Activated CD4-positive, alpha-beta memory T cell treated with anti-CD3 and anti-CD28 coated beads for 36 hours (primary cell): ENCODE data around the gene OR2H1. TPM values are rescaled to one million over a fixed set of nuclear protein-coding genes. Genes with fewer than 3 reads are reported as not detected.
"Not testable (repeated sequence)": the region's sequence is repeated elsewhere in the genome, so short reads cannot be mapped to it uniquely, and the experiment has no call there.

Source experiments
- CTCF ChIA-PET: fragments of 350-600 bp; sonication (Branson Sonifier 250); formaldehyde crosslinking; loops from one replicate; lab custom pipeline; 2021; ENCODE audit warnings: antibody characterized with exemption, inconsistent platforms; lab: Charles Lee
- POLR2A ChIA-PET: fragments of 350-600 bp; sonication (Branson Sonifier 250); formaldehyde crosslinking; loops from one replicate; lab custom pipeline; 2021; ENCODE audit warnings: antibody characterized with exemption; lab: Charles Lee
- DNase-seq: peaks from one replicate; pipeline ENCODE4 v3.0.0-alpha.2; 2020
- H3K27ac Mint-ChIP-seq: one replicate; pipeline ENCODE4 v1.8.0; 2021; ENCODE audit warnings: mixed read lengths
- H3K27me3 Mint-ChIP-seq: one replicate; pipeline ENCODE4 v1.8.0; 2021; ENCODE audit warnings: mixed read lengths
- H3K36me3 Mint-ChIP-seq: one replicate; pipeline ENCODE4 v1.8.0; 2021; ENCODE audit warnings: mixed read lengths
- H3K4me1 Mint-ChIP-seq: one replicate; pipeline ENCODE4 v1.8.0; 2021; ENCODE audit warnings: low read depth, mixed read lengths
- H3K4me3 Mint-ChIP-seq: one replicate; pipeline ENCODE4 v1.8.0; 2021; ENCODE audit warnings: mild to moderate bottlenecking, mixed read lengths
- H3K9me3 Mint-ChIP-seq: one replicate; pipeline ENCODE4 v1.8.0; 2021; ENCODE audit warnings: mixed read lengths
- intact Hi-C: fragments of 100-400 bp; cut with micrococcal nuclease; formaldehyde crosslinking; loops from one replicate; pipeline ENCODE4 v1.15.1; 2023
- total RNA-seq, 2 experiments: library from RNA; stranded (reverse); gene quantifications; one replicate each; pipeline ENCODE4 v1.2.3, GENCODE V29; 2021

Gene OR2H1
- not detected for total RNA-seq

GRCh38 chr6:29456971-29457370 is at the start of gene OR2H1, which contains the start of gene OR11A1:
TSS of gene OR2H1 (plus strand) at chr6:29457155. CDS start at chr6:29461770, 4,615 bp downstream.
TSS of gene OR11A1 (minus strand) at chr6:29457071. CDS start at chr6:29427641, 29,430 bp downstream.
- Mint-ChIP-seq H3K9me3 (no peaks in the 10 kb centered on the region), H3K27me3 (peaks cover 15% of the 10 kb centered on the region), H3K4me3 (no peak within 1 kb of the TSS), H3K4me1 (no peaks in the 10 kb centered on the region), H3K36me3 (no peaks in the 10 kb centered on the region), H3K27ac (no peak within 1 kb of the TSS)
- ChIA-PET CTCF (no interaction called here), POLR2A (no interaction called here)
- DNase-seq, result no peak
- intact Hi-C loops, result no loop called here

DNA sequence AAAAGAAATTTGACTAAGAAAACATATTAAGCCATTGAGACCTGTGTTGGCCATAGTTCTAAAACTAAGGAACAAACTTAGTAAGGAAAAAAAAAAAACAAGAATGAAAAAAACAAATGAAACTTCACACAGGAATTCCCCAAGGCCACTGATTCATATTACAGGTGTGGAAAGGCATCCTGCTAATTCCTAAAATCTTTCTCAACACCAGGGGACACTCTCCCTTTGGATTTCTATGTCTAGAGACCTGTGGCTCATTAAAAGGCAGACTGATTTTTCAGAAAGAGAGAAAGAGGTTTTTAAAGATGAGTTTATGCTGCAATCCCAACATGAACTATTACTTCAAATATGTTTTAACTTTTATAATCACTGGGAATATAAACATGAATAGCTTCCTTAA is 42.4 kb upstream of the OR2H1 start, which contains the start of gene OR12D1:
OR12D1 (plus strand) TSS at position 341 of the 400 bp plus-strand sequence.
- no peak for DNase-seq
- POLR2A ChIA-PET, result no interaction called here
- H3K4me3 Mint-ChIP-seq, result no peak within 1 kb of the TSS
- peaks cover 37% of the 10 kb centered on the region for H3K27me3 Mint-ChIP-seq
- H3K4me1 Mint-ChIP-seq, result no peaks in the 10 kb centered on the region
- peaks cover 22% of the 10 kb centered on the region for H3K9me3 Mint-ChIP-seq
- no peaks in the 10 kb centered on the region for H3K36me3 Mint-ChIP-seq
- intact Hi-C loops, result no loop called here
- CTCF ChIA-PET, result no interaction called here
- no peak within 1 kb of the TSS for H3K27ac Mint-ChIP-seq

DNA sequence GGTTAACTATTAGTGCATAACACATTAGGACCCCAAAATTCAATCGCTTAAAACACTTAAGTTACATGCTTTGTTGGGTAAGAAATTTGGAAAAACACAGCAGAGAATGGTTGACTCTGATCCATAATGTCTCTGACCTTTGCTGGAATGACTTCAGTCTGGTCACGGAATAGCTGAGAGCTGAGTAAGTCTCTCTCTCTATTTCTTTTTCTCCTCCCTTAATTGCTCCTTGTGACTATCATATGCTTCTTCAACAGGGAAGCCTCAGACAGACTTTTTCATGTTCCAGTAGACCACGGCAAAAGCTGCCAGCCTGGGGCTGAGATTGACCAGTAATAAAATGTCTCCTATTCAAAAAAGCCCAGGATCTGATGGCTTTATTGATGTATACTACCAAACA is 37.4 kb upstream of the OR2H1 start:
- no peak for DNase-seq
- Mint-ChIP-seq H3K9me3 (peaks cover 5% of the 10 kb centered on the region), H3K36me3 (no peaks in the 10 kb centered on the region), H3K4me3 (no peak overlapping the region), H3K27ac (no peak overlapping the region), H3K4me1 (no peaks in the 10 kb centered on the region), H3K27me3 (peaks cover 25% of the 10 kb centered on the region)
- intact Hi-C loops, result no loop called here
- CTCF ChIA-PET, result no interaction called here
- POLR2A ChIA-PET, result no interaction called here

DNA sequence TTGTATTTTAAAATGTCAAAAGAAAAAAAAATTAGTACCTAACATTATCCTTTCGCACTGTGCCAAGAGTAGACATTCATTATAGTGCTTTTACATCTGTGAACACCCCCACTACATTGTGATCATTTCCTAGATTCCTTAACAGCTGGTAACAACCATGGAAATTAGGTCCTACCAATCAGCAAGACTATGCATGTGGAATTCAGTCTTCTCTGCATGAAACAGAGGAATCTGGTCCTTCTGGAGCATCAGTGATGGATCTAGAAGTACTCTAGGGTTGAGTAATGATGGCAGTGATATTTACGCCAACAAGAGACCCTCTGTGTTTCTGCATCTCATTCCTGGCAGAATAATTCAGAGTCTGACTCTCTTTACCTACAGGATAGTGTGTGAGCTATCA is 32.8 kb upstream of the OR2H1 start:
- H3K9me3 Mint-ChIP-seq, result peaks cover 5% of the 10 kb centered on the region
- H3K36me3 Mint-ChIP-seq, result no peaks in the 10 kb centered on the region
- intact Hi-C loops, result no loop called here
- ChIA-PET POLR2A (no interaction called here), CTCF (no interaction called here)
- DNase-seq, result no peak
- H3K27me3 Mint-ChIP-seq, result peaks cover 39% of the 10 kb centered on the region
- H3K4me1 Mint-ChIP-seq, result no peaks in the 10 kb centered on the region
- no peak overlapping the region for H3K27ac Mint-ChIP-seq
- H3K4me3 Mint-ChIP-seq, result no peak overlapping the region

DNA sequence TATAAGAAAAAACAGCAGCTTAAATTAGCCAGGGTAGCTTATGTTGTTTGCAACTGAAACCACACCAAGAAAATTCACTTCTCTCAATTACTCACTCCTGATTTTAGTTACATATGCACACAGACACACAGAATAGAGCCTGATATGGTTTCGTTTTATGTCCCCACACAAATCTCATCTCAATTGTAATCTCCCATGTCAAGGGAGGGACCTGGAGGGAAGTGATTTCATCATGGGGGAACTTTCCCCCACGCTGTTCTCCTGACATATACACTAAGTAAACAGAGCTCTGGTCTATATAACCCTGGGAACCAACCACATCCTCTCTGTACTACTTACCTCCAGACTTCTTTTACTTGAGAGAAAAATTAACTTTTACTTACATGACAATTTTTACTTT is 32.4 kb upstream of the OR2H1 start:
- Mint-ChIP-seq H3K4me3 (no peak overlapping the region), H3K27me3 (peaks cover 41% of the 10 kb centered on the region), H3K27ac (no peak overlapping the region), H3K4me1 (no peaks in the 10 kb centered on the region), H3K9me3 (peaks cover 5% of the 10 kb centered on the region), H3K36me3 (no peaks in the 10 kb centered on the region)
- intact Hi-C loops, result no loop called here
- ChIA-PET CTCF (no interaction called here), POLR2A (no interaction called here)
- no peak for DNase-seq

DNA sequence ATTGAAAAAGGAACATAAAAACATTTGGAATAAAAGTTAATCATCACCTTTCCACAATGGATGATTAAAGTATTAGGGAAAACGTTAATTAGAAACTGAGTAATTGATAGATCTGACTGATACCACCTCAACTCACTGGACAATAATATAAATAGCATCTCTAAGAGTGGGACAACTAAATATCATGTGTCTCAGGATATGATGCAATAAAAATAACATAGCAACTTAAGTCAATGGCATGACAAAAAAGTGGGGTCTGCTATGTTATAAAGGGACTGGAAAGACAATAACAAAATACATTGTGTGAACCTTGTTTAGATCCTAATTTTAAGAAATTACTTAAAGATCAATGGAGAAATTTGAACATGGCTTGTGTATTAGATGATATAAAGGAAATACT is 31.9 kb upstream of the OR2H1 start:
- H3K4me3 Mint-ChIP-seq, result no peak overlapping the region
- H3K27me3 Mint-ChIP-seq, result peaks cover 37% of the 10 kb centered on the region
- ChIA-PET POLR2A (no interaction called here), CTCF (no interaction called here)
- H3K4me1 Mint-ChIP-seq, result no peaks in the 10 kb centered on the region
- H3K9me3 Mint-ChIP-seq, result peaks cover 5% of the 10 kb centered on the region
- intact Hi-C loops, result no loop called here
- no peak for DNase-seq
- no peak overlapping the region for H3K27ac Mint-ChIP-seq
- no peaks in the 10 kb centered on the region for H3K36me3 Mint-ChIP-seq

DNA sequence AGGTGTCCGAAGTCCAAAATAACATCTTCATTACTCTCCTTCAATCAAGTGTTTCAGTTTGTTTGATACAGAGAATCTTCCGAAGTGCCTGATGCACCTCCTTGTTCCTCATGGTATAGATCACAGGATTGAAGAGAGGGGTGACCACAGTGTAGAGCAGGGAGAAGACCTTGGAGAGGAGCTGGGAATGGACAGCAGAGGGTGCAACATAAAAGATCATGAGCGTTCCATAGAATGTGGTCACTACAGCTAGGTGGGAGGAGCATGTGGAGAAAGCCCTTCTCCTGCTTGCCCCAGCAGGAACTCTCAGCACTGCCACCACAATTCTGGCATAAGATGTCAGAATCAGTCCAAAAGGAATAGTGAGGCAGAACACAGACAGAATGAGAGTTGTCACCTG is 30.3 kb upstream of the OR2H1 start:
- no peaks in the 10 kb centered on the region for H3K9me3 Mint-ChIP-seq
- ChIA-PET CTCF (no interaction called here), POLR2A (no interaction called here)
- H3K4me1 Mint-ChIP-seq, result no peaks in the 10 kb centered on the region
- H3K4me3 Mint-ChIP-seq, result no peak overlapping the region
- no peak overlapping the region for H3K27ac Mint-ChIP-seq
- peaks cover 33% of the 10 kb centered on the region for H3K27me3 Mint-ChIP-seq
- DNase-seq, result no peak
- no peaks in the 10 kb centered on the region for H3K36me3 Mint-ChIP-seq
- intact Hi-C loops, result no loop called here

DNA sequence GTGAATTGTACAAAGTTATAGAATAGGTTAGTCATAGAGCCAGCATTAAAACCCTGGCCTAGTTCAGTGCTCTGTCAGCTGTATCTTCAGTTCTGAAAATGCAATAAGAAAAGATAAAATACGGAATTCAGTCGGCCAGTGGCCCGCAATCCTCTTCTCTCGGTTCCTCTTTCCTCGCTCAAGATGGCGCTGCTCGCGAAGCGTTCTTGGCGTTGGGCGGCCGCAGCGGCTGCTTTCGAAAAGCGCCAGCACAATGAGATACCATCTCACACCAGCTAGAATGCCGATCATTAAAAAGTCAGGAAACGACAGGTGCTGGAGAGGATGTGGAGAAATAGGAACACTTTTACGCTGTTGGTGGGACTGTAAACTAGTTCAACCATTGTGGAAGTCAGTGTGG is 20.2 kb upstream of the OR2H1 start:
- H3K4me1 Mint-ChIP-seq, H3K27ac Mint-ChIP-seq, intact Hi-C loops, H3K4me3 Mint-ChIP-seq, H3K9me3 Mint-ChIP-seq, DNase-seq, CTCF ChIA-PET, H3K36me3 Mint-ChIP-seq, POLR2A ChIA-PET: not testable (repeated sequence)
- peaks cover 42% of the 10 kb centered on the region for H3K27me3 Mint-ChIP-seq

GRCh38 chr6:29439006-29439405 is 17.9 kb upstream of the OR2H1 start, which contains the start of gene OR10C1:
TSS of gene OR10C1 (plus strand) at chr6:29439306. CDS start at chr6:29440016, 710 bp downstream.
- no peak within 1 kb of the TSS for H3K4me3 Mint-ChIP-seq
- POLR2A ChIA-PET, result no interaction called here
- intact Hi-C loops, result no loop called here
- CTCF ChIA-PET, result no interaction called here
- DNase-seq, result no peak
- H3K27ac Mint-ChIP-seq, result no peak within 1 kb of the TSS
- peaks cover 1% of the 10 kb centered on the region for H3K9me3 Mint-ChIP-seq
- no peaks in the 10 kb centered on the region for H3K4me1 Mint-ChIP-seq
- H3K36me3 Mint-ChIP-seq, result no peaks in the 10 kb centered on the region
- peaks cover 38% of the 10 kb centered on the region for H3K27me3 Mint-ChIP-seq

DNA sequence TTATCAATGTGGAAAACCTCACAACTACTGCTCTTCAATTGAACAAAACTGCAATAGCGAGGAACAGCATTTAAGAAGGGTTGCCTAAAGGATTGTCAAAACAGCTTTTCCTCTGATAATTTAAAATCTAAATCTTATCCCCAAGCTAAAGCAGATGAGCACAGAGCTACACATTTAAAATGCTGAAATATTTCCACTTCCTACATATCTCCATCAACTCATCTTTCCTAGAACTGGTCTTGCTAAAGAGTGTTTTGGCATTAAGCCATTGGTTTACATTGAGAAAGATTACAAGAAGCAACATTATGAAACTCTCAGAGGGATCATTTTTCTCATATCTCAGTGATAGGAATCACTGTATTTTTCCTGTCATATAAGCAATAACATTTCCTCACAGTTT is 14.2 kb upstream of the OR2H1 start:
- H3K4me1 Mint-ChIP-seq, result no peaks in the 10 kb centered on the region
- ChIA-PET POLR2A (no interaction called here), CTCF (no interaction called here)
- intact Hi-C loops, result no loop called here
- no peak overlapping the region for H3K4me3 Mint-ChIP-seq
- no peak overlapping the region for H3K27ac Mint-ChIP-seq
- peaks cover 2% of the 10 kb centered on the region for H3K9me3 Mint-ChIP-seq
- H3K27me3 Mint-ChIP-seq, result peaks cover 41% of the 10 kb centered on the region
- no peaks in the 10 kb centered on the region for H3K36me3 Mint-ChIP-seq
- DNase-seq, result no peak

GRCh38 chr6:29444031-29444430 is 12.9 kb upstream of the OR2H1 start:
- DNase-seq, H3K27ac Mint-ChIP-seq, H3K4me1 Mint-ChIP-seq, POLR2A ChIA-PET, H3K4me3 Mint-ChIP-seq, H3K9me3 Mint-ChIP-seq, H3K36me3 Mint-ChIP-seq, intact Hi-C loops, CTCF ChIA-PET: not testable (repeated sequence)
- H3K27me3 Mint-ChIP-seq, result peaks cover 44% of the 10 kb centered on the region

DNA sequence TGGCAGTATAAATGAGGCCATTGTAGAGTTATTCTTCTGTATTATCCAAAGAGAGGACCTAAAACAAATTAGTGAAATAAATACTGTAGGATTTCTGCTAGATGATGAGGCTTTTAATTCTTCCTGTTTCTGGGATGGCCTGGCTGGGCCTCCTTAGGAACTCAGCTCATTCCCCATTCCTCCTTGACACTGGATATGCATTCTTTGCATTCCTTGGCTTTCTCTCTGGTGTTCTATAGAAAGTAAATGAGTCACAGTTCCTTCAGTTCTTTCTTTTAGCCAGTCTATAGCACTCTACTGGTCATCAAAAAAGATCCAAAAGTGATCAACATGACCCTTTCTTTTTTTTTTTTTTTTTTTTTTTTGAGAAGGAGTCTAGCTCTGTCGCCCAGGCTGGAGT is 9.3 kb upstream of the OR2H1 start:
- H3K27me3 Mint-ChIP-seq, result peaks cover 58% of the 10 kb centered on the region
- H3K27ac Mint-ChIP-seq, result no peak overlapping the region
- peaks cover 2% of the 10 kb centered on the region for H3K36me3 Mint-ChIP-seq
- H3K9me3 Mint-ChIP-seq, result peaks cover 2% of the 10 kb centered on the region
- ChIA-PET POLR2A (no interaction called here), CTCF (no interaction called here)
- no peak overlapping the region for H3K4me3 Mint-ChIP-seq
- DNase-seq, result no peak
- H3K4me1 Mint-ChIP-seq, result no peaks in the 10 kb centered on the region
- intact Hi-C loops, result no loop called here

GRCh38 chr6:29451471-29452193 is 5.3 kb upstream of the OR2H1 start:
- H3K9me3 Mint-ChIP-seq, result no peaks in the 10 kb centered on the region
- peaks cover 40% of the 10 kb centered on the region for H3K27me3 Mint-ChIP-seq
- no peak for DNase-seq
- intact Hi-C loops, result no loop called here
- H3K36me3 Mint-ChIP-seq, result peaks cover 2% of the 10 kb centered on the region
- H3K27ac Mint-ChIP-seq, result no peak overlapping the region
- H3K4me1 Mint-ChIP-seq, result no peaks in the 10 kb centered on the region
- ChIA-PET CTCF (interaction anchor here (0.8 kb wide), 1 partner anchor 380 kb away, joined by 3 read pairs; no protein-coding TSS in a partner anchor), POLR2A (no interaction called here)
- H3K4me3 Mint-ChIP-seq, result no peak overlapping the region
